HG03103 (cell line): ENCODE data around the gene PDCD1.
"Not testable (repeated sequence)": the region's sequence is repeated elsewhere in the genome, so short reads cannot be mapped to it uniquely, and the experiment has no call there.

ENCODE experiments used
- ATAC-seq: cut with Tn5 transposase; IDR thresholded peaks from one replicate; pipeline ENCODE4 v1.9.1; 2021; ENCODE audit warnings: low read depth; ENCODE audit not compliant: unreplicated experiment

Gene PDCD1

GRCh38 chr2:241835611-241836010 is 23.1 kb downstream of the PDCD1 start:
- no peak for ATAC-seq

- no peak for ATAC-seq
Measured at GRCh38 chr2:241834527-241835210, 24.0 kb downstream of the PDCD1 start.

GRCh38 chr2:241833756-241834526 is 24.8 kb downstream of the PDCD1 start:
- ATAC-seq: not testable (repeated sequence)

- ATAC-seq: no peak
Measured at GRCh38 chr2:241833101-241833663, 25.5 kb downstream of the PDCD1 start.

- no peak for ATAC-seq
Measured at GRCh38 chr2:241827394-241827793, 31.3 kb downstream of the PDCD1 start.

GRCh38 chr2:241823531-241824437 is 34.9 kb downstream of the PDCD1 start:
- ATAC-seq: not testable (repeated sequence)

- no peak for ATAC-seq
Measured at GRCh38 chr2:241822264-241822623, 36.5 kb downstream of the PDCD1 start.

- no peak for ATAC-seq
Measured at GRCh38 chr2:241821460-241822263, 37.0 kb downstream of the PDCD1 start.

GRCh38 chr2:241820625-241821384 is 37.9 kb downstream of the PDCD1 start:
- no peak for ATAC-seq

GRCh38 chr2:241819947-241820624 is 38.6 kb downstream of the PDCD1 start:
- ATAC-seq: not testable (repeated sequence)

GRCh38 chr2:241818943-241819270 is 39.8 kb downstream of the PDCD1 start:
- ATAC-seq: no peak

GRCh38 chr2:241818229-241818942 is 40.3 kb downstream of the PDCD1 start:
- ATAC-seq: no peak

- ATAC-seq: not testable (repeated sequence)
Measured at GRCh38 chr2:241817821-241818215, 40.9 kb downstream of the PDCD1 start.

GRCh38 chr2:241817126-241817820 is 41.4 kb downstream of the PDCD1 start:
- no peak for ATAC-seq

- ATAC-seq: no peak
Measured at GRCh38 chr2:241816431-241817121, 42.1 kb downstream of the PDCD1 start.

- no peak for ATAC-seq
Measured at GRCh38 chr2:241815477-241816430, 42.9 kb downstream of the PDCD1 start.
